Activated CD4-positive, alpha-beta T cell treated with anti-CD3 and anti-CD28 coated beads, Interleukin-2, Interleukin-4, amounts not matched to agents 100 ng/mL and 50 ng/mL, durations not matched to agents 16 hours and 8 hours (primary cell): ENCODE data around the gene BCAS1.

Experiments
- DNase-seq: peaks from one replicate; pipeline ENCODE4 v3.0.0-alpha.2; 2020; ENCODE audit warnings: low spot score

BCAS1 gene

GRCh38 chr20:53960579-53961272 lies 109.7 kb downstream of the BCAS1 start:
- no peak for DNase-seq

DNA sequence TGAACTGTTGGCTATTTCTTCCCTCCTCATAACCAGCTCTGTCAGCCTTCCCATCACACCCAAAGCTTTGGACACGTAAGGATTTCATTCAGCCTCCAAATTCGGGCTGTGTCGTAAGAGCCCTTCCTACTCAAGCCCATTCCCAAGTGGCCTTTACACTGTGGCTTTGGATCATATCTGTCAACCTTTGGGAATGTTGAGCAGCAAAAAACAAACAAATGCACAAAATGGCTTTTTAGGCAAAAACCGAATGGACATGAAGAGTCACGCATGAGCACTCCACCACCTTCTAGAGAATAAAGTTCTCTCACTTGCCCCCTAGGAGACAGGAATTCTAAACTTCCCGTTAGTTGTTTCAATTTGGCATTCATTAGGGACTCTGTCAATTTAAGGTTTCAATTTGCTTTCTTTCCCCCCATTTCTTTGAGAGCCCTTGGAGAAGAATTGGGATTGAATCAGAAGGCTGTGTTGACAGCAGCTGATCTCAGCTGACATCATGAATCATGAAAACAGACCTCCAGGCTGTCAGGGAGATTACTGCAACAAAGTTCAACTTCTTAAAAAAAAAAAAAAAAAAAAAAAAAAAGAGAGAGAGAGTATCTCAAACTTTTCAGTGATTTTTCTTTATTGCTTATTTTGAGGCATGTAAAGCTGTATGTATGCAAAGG lies 110.3 kb downstream of the BCAS1 start:
- DNase-seq, result no peak

- no peak for DNase-seq
Measured at GRCh38 chr20:53958260-53958659, 112.1 kb downstream of the BCAS1 start.

DNA sequence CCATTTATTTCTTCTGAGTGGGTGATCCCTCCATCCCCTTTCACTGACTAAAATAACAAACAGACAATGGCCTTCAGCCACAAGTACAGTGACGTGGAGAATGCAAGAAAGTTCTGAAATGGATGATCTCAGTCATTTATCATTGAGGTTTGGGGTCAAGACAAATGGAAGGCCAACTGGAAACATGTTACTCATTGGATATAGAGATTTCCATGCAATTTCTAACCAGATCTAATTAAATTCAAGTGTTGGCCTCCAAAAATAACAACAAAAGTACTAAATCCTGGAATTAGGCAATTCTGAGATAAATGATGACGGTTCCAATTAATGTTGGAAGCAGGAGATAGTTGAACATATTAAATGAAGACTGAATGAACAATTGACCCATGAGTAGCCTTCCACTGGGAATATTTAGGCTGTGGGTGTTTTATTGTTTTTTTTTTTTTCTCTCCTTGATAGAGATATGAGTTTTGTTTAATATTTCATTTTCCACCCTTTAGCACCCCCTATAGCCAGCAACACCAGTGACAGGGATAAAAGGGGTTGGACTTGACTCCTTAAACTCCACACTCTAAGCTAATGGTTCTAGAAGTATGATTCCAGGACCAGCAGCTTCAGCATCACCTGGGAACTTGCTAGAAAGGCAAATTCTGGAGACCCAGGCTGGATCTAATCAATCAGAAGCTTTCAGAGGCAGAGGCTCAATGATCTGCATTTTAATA lies 112.8 kb downstream of the BCAS1 start:
- DNase-seq, result no peak

- DNase-seq, result no peak
Measured at GRCh38 chr20:53956013-53956715, 114.2 kb downstream of the BCAS1 start.

- no peak for DNase-seq
Measured at GRCh38 chr20:53954723-53955658, 115.4 kb downstream of the BCAS1 start.

DNA sequence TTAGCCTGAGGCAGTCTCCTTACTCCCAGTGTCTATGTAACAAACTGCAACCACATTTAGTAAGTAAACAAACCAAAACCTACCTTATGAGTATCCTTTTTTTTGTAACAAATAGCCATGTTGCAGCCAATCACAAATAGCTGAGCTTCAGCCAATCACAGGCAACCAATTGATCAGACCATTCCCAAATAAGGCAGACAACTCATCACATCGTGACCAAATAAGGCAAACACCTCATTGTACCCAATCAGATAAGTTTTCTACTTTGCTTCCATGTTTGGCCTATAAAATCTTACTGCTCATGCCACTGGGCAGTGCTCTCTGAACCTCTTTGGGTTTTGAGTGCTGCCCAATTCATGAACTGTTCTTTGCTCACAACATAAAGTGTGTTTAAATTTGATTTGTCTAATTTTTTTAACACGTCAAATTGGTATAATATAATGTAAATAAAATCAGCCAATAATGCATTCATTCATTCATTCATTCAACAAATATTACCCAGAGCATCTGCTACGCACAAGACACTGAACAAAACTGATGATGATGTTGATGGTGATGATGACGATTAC lies 117.8 kb downstream of the BCAS1 start:
- DNase-seq, result no peak

GRCh38 chr20:53950578-53950977 lies 119.8 kb downstream of the BCAS1 start:
- DNase-seq, result no peak

- DNase-seq, result no peak
Measured at GRCh38 chr20:53950031-53950430, 120.4 kb downstream of the BCAS1 start.

DNA sequence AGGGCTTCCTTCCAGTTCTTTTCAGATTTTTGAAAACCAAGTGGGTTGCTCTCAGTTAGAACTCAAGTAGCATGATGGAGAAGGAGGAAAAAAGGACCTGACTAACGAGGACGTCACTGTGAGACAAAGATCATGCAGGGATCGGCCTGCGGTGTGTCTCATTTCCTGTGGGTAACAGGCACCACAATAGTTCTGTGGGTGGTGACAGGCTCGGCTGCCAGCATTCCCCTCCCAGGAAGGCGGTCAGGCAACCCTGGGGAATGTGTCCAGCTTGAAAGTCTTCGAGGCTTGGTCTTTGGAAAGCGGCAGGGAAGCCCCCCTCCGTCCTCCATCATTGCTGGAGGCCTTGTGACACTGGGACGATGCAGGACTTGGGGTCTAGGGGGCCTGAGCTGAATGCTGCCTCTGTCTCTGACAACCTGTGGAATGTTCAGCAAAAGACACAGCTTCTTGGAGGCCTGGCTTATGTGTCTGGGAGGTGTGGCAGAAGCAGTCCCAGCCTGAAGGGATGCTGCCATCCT lies 121.0 kb downstream of the BCAS1 start:
- DNase-seq, result peak; percentile 79

DNA sequence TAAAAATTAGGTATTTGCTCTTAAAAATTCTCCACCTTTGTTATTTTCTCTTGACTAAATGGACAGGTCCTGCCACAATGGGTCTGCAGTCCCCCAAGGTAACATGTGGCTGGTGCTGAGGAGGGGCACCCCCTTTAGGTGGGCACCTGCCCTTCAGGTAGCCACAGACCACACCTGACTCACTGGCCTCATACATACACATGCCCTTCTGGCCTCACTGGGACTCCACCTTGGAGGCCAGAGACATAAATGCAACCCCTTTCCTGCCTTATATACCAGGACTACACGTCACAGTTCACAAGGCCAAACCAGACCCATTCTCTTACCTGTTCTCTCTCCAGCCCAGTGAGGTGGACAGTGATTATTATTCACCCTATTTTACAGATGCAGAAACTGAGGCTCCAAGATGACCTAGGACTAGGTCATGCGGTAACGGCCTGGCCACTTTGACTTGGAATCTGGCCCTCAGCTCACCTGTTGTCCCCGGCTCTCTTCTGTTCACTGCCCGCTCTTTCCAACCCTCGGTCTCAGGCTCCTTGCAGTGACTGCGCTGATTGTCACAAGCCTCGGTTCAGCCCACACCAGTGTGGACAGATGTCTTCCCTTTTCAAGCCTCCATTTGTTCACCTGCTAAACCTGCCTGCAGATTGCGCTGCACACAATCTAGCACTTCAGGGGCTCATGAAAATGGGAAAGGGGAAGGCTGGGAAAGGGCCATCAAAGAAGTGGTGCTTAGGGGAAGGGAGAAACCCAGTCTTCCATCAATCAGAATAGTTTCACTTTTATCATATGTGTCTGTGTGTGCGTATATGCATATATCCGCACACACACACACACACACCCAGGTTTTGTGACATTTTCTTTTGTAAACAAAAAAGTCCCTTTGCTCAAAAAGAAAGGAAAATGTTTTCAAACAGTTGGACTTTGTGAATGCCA lies 121.7 kb downstream of the BCAS1 start:
- no peak for DNase-seq

- no peak for DNase-seq
Measured at GRCh38 chr20:53947501-53948195, 122.7 kb downstream of the BCAS1 start.

DNA sequence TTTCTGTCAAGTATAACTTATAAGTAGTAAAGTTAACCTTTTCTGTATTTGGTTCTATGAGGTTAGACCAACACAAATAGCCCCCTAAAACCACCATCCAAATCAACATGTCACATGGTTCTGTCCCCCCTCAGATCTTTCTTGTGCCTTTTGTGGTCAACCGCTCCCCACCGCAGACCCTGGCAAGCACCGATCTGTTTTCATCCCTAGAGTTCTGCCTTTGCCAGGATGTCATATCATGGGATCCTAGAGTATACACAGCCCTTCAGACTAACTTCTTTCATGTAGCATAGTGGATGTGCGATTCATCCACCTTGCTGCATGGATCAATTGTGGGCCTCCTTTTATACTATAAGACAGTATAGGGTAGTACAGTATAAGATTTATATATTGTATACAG lies 124.3 kb downstream of the BCAS1 start:
- no peak for DNase-seq

GRCh38 chr20:53945478-53945877 lies 124.9 kb downstream of the BCAS1 start:
- DNase-seq, result no peak

GRCh38 chr20:53944796-53945195 lies 125.6 kb downstream of the BCAS1 start:
- no peak for DNase-seq

DNA sequence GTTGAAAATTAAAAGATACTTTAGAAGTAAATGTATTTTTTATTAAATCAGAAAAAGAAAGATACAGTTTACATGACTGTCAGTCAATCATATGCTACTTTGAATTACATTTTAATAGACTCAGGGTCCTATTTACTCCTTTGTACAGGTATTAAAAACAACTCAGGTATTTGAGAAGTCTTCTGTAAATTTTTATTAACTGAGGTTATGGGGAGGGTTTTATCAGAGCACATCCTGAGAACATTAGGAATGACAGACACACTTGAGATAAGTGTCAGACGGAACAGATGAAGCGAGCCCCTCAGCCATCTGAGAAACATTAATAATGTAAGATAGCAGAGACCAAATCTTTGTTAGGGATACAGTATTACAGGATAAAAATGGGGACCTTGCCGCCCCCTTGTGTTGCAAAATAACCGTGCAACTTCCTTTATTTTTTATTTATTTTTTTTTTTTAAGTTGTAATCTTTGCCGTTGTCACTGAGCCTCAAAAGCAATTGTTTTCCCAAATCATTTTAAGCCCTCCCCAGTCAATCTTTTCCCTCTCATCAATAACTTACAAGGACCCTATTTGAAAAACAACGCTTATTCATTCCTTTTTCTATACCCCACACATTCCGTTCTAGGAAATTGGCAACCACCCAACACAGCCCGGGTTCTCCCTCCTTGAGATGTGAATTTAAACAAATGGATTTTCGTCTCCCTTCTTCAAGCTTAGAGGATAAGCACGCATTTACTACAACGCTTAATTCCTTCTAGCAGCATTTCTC lies 126.7 kb downstream of the BCAS1 start:
- no peak for DNase-seq

- DNase-seq, result no peak
Measured at GRCh38 chr20:53942973-53943372, 127.4 kb downstream of the BCAS1 start.

DNA sequence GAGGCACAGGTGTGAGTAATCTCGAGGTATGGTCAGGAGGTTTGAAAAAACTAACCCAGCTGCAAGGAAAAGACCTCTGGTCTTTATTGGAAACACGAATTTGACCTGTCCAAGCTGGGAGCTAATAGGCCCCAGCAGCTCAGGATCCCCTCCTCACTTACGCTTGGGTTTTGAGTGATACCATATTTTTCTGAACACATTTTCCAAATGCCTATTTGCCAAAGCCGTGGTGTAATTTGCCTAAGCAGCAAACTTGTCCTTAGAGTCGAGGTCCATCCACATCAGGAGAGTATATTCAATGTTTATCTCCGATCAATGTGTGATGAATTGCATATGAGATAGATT lies 128.0 kb downstream of the BCAS1 start:
- no peak for DNase-seq
